ENCODE results near the gene PLXNA1.

Gene PLXNA1

DNA sequence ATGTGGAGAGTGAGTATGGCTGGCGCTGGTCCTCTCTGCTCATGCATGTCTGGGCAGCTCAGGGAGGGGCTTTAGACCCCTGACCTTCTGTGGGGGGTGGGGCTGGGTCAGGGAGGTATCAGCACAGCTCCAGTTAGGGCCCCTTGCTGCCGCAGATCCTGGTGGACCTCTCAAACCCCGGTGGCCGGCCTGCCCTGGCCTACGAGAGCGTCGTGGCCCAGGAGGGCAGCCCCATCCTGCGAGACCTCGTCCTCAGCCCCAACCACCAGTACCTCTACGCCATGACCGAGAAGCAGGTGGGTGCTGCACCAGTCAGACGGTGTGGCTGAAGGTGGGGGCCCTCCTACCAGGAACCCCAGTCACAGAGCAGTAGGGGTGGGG, 20.2 kb downstream of the PLXNA1 start:
- DNase-seq, result no peak

DNA sequence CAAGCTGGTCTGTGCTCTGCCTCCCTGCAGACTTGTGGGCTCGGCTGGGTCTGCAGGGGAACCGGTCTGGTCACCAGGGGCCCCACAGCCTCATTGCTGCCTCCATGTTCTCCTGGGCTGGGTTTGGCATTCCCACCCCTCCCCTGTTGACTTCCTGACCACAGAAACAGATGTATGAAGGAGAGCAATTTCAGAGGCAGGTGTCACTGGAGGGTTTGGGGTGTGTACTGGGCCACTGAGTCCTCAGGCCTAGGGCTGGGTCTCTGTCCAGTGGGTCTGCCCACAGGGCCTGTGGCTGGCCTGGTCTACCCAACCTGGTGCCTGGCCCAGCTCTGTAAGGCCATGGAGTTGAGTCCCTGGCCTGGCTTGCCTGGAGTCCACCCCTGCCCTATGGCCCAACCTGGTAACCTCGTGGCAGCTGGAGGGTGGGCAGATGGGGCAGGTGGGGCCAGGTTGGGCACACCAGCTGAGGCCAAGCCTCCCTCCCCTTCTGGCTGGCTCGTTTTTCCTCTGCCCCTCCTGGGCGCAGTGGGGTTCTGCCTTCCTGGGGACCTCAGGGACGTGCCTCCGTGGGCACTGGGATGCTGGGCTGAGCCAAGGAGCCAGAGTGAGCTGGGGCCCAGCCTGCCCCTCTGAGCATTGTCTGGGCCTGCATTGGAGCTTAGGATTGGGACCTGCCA, 20.8 kb downstream of the PLXNA1 start:
- DNase-seq, result no peak

DNA sequence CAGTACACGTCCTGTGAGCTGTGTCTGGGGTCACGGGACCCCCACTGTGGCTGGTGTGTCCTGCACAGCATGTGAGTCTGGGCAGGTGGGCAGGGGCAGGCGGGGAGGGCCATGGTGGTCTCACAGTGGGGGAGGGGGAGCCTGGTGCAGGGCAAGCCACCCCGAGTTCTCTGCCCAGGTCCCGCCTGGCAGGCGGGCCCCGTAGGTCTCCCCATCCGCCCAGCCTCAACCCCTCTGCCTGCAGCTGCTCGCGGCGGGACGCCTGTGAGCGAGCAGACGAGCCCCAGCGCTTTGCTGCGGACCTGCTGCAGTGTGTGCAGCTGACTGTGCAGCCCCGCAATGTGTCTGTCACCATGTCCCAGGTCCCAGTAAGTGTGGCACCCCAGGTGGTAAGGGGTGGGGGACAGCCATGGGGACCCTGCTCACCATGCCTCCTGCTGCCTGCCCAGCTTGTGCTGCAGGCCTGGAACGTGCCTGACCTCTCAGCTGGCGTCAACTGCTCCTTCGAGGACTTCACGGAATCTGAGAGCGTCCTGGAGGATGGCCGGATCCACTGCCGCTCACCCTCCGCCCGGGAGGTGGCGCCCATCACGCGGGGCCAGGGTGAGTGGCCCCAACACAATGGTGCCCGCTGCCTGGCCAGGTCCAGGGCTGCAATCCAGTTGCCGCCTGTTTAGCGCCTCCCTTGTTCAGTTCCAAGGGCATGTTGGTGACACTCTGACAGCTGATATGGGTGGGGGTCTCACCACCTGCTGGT, 21.9 kb downstream of the PLXNA1 start:
- DNase-seq, result no peak

GRCh38 chr3:127005864-127006500, 23.1 kb downstream of the PLXNA1 start:
- DNase-seq, result no peak

DNA sequence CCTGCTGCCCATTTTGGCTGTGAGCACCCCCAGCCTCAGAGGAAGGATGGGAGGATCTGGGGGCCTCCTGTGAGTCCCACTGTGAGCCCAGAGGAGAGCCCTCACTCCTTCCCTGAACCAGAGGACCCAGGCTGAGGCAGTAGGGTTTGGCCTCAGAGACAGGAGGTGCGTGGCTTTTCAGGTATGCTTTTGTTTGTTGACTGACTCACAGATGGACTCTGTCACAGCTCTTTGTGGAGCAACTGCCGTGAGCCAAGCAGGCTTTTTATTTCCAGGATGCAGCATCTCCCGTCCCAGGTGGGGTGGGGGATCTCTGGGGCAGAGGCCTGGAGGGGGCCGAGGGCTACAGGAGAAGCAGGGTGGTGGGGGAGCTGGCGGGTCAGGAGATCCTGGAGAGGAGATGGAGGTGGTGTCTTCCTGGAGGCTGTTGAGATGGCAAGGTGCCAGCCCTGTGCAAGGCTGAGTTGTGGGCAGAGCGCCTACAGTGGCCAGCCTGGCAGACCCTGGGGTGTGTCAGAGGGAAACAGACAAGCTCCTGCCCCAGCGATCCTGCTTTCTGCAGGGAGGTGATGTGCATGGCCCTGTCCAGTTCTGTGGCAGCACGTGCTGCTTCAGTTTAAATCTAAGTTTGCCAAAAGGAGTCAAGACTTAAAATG, 24.0 kb downstream of the PLXNA1 start:
- DNase-seq, result no peak

DNA sequence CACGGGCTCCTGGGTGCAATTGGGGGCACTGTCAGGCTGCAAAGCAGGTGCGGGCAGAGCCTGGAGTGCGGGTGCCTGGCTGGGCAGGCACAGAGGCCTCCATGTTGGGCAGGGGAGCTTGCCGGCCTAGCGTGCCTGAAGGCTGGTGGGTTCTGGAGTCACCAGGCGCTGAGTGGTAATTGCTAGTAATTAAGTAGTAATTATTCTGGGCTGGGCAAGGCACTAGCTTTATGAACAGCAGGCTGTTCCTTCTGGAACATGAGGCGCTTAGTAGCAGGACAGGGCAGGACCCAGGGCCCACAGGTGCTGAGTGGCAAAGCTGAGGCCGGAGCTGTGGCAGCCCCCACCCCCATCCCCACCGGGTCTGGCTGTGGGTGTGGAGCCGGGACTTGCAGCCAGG, 25.3 kb downstream of the PLXNA1 start:
- DNase-seq, result no peak

- DNase-seq, result no peak
Observed at GRCh38 chr3:127009531-127009930, 26.6 kb downstream of the PLXNA1 start.

- DNase-seq, result no peak
Observed at GRCh38 chr3:127011270-127011992, 28.5 kb downstream of the PLXNA1 start.

- no peak for DNase-seq
Observed at GRCh38 chr3:127012091-127012490, 29.2 kb downstream of the PLXNA1 start.

- no peak for DNase-seq
Observed at GRCh38 chr3:127013181-127013580, 30.3 kb downstream of the PLXNA1 start.

DNA sequence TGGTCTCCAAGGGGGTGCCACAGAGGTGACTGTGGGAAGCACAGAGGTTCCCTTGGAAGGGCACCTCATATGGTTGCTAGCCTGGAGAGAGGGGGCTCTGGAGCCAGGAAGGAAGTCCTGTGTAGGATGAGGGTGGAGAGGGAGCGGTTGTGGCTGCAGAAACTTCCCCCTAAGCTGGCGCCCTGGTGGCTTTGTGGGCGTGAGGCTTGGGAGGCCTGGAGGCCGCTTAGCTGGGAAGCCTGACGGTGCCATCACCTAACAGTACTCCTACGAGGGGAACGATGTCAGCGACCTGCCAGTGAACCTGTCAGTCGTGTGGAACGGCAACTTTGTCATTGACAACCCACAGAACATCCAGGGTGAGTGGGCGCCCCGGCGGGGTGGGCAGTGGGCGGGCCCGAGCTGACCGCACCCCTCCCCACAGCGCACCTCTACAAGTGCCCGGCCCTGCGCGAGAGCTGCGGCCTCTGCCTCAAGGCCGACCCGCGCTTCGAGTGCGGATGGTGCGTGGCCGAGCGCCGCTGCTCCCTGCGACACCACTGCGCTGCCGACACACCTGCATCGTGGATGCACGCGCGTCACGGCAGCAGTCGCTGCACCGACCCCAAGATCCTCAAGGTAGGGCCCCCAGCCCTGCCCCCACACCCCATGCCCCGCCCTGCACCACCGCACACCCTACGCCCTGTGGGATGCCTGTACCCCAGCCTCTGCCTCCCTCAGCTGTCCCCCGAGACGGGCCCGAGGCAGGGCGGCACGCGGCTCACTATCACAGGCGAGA, 31.0 kb downstream of the PLXNA1 start:
- DNase-seq, result no peak

- no peak for DNase-seq
Observed at GRCh38 chr3:127014536-127015281, 31.8 kb downstream of the PLXNA1 start.

DNA sequence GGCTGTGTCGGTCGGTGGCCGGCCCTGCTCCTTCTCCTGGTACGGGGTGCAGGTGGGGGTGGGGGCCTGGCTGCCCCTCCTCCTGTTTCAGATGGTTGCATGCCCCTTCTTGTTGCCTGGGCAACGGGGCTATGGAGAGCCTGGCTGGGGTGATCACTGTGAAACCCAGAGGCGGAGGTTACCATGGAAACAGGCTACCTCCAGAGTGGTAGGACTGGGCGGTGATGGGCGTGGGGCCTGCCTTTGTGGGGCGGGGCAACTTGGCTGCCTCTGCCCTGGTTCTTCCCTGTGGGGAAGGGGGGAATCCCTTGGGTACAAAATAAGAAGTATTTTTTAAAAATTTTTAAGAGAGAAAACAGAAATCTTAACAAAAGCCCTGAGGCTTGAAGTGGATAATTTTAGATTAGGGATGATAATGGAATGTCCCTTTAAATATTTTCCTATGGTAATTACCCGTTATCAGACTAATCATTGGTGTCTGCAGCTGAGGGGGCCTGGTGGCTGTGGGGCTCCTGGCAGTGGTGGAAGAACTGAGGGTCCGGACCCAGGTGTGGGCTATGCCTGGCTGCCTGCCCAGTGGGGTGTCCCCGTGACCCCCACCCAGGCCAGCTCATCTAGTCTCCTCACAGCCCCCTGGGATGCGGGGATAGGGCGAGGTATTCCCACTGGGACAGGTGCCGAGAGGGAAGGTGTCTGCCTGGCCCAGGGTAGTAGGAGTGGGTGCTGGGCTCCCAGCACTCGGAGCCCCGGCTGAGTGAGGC, 32.5 kb downstream of the PLXNA1 start:
- no peak for DNase-seq

GRCh38 chr3:127016043-127016343, 33.1 kb downstream of the PLXNA1 start:
- no peak for DNase-seq

GRCh38 chr3:127016461-127016860, 33.5 kb downstream of the PLXNA1 start:
- DNase-seq, result no peak

DNA sequence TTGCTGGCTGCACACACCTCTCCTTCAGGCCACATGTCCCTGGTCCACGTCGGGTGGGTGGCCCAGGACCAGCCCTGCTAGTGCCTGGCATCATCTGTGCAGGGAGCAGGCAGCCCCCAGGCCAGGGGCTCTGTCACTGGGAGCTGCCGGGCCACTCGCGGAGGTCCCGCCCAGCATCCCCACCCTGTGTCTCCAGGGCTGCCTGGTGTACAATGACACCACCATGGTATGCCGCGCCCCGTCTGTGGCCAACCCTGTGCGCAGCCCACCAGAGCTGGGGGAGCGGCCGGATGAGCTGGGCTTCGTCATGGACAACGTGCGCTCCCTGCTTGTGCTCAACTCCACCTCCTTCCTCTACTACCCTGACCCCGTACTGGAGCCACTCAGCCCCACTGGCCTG, 34.3 kb downstream of the PLXNA1 start:
- no peak for DNase-seq

DNA sequence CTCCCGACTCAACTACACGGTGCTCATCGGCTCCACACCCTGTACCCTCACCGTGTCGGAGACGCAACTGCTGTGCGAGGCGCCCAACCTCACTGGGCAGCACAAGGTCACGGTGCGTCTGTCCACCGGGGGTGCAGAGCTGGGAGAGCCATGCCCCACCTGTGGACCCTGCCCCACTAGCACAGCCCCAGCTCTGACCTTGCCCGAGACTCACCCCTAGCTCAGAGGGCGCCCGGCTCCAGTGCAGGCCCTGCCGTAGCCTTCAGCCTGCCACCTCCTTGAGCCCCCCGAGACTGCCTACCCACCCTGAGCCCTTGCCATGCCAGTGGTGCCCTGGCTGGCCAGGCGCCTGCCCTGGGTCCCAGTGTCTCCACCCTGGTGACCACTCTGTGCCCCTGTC, 34.9 kb downstream of the PLXNA1 start:
- no peak for DNase-seq

- no peak for DNase-seq
Observed at GRCh38 chr3:127018306-127018828, 35.5 kb downstream of the PLXNA1 start.

- no peak for DNase-seq
Observed at GRCh38 chr3:127019449-127019848, 36.5 kb downstream of the PLXNA1 start.

- DNase-seq, result no peak
Observed at GRCh38 chr3:127020543-127020942, 37.6 kb downstream of the PLXNA1 start.

DNA sequence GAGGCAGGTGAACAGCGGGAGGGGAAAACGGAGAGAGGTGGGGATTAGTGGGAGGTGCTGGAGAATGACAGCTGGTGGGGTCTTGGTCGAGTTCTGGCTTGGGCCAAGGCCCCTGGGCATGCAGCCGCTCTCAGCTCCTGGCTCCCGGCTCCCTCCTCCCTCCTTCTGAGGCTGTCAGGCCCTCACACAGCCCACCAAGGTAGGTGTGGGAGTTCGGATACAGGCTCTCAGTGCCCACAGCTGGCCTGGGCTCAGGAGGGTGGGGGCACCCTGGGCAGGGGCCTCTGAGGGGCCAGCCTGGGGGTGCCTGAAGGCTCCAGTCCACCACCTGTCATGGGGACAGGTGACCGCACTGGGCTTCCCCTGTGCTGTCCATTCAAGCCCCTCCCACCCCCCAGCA, 39.9 kb downstream of the PLXNA1 start:
- no peak for DNase-seq

All from SW 1271 (cell line).